HepG2 (cell line): Measurements from ENCODE around the gene MICB. TPM values are rescaled to one million over a fixed set of nuclear protein-coding genes. Genes with fewer than 3 reads are reported as not detected.

Source experiments
- BCL6 ChIP-seq: IDR thresholded peaks from 2 replicates; pipeline ENCODE4 v1.6.1; 2016; ENCODE audit warnings: missing genetic modification reagents, missing compliant biosample characterization
- CENPBD1 ChIP-seq: sonication (generic); formaldehyde crosslinking; IDR thresholded peaks from 2 replicates; pipeline ENCODE4 v1.8.0; 2022; ENCODE audit warnings: missing genetic modification reagents, low read depth, mild to moderate bottlenecking, borderline replicate concordance
- FLYWCH1 ChIP-seq: sonication (generic); formaldehyde crosslinking; IDR thresholded peaks from 2 replicates; pipeline ENCODE4 v1.8.1; 2023; ENCODE audit warnings: mild to moderate bottlenecking, missing genetic modification reagents
- GABPA ChIP-seq, 2 experiments: IDR thresholded peaks; 2 replicates each; pipeline ENCODE4 v1.6.1; 2011 to 2016; ENCODE audit warnings: low read depth in 2 of 2, low read length in 1 of 2, missing biosample characterization in 1 of 2, missing genetic modification characterization in 1 of 2
- GABPB1 ChIP-seq: IDR thresholded peaks from 2 replicates; pipeline ENCODE4 v1.6.1; 2016; ENCODE audit warnings: mild to moderate bottlenecking, missing genetic modification reagents, moderate library complexity, missing compliant biosample characterization
- GATAD2A ChIP-seq: IDR thresholded peaks from 2 replicates; pipeline ENCODE4 v1.6.1; 2016
- JUN ChIP-seq: sonication (generic); formaldehyde crosslinking; IDR thresholded peaks from 2 replicates; pipeline ENCODE4 v1.4.0; 2020; ENCODE audit warnings: mild to moderate bottlenecking, missing genetic modification reagents
- MEIS2 ChIP-seq: sonication (generic); formaldehyde crosslinking; IDR thresholded peaks from 2 replicates; pipeline ENCODE4 v1.9.0; 2021; ENCODE audit warnings: mild to moderate bottlenecking, missing genetic modification reagents
- MIXL1 ChIP-seq: IDR thresholded peaks from 2 replicates; pipeline ENCODE4 v1.6.1; 2016
- NCOA2 ChIP-seq: sonication (generic); formaldehyde crosslinking; IDR thresholded peaks from 2 replicates; pipeline ENCODE4 v1.8.0; 2022; ENCODE audit warnings: inconsistent platforms
- NFE2 ChIP-seq: sonication (generic); formaldehyde crosslinking; IDR thresholded peaks from 2 replicates; pipeline ENCODE4 v1.4.0; 2020; ENCODE audit warnings: missing genetic modification reagents
- POLR2A ChIP-seq, 2 experiments: IDR thresholded peaks; 2 replicates each; pipeline ENCODE4 v1.6.1; 2011; ENCODE audit warnings: low read depth in 2 of 2, low read length in 2 of 2, mild to moderate bottlenecking in 1 of 2, moderate library complexity in 1 of 2; ENCODE audit not compliant: insufficient read depth in 1 of 2
- RXRA ChIP-seq: sonication (generic); formaldehyde crosslinking; IDR thresholded peaks from 2 replicates; pipeline ENCODE4 v1.5.1; 2020; ENCODE audit warnings: missing genetic modification reagents
- RXRB ChIP-seq: IDR thresholded peaks from 2 replicates; pipeline ENCODE4 v1.6.1; 2016; ENCODE audit warnings: borderline replicate concordance, missing genetic modification reagents, missing compliant biosample characterization
- SETDB1 ChIP-seq: sonication (generic); formaldehyde crosslinking; IDR thresholded peaks from 2 replicates; pipeline ENCODE4 v1.5.1; 2020; ENCODE audit warnings: missing genetic modification reagents, mild to moderate bottlenecking, borderline replicate concordance
- SIN3A ChIP-seq: IDR thresholded peaks from 2 replicates; pipeline ENCODE4 v1.6.1; 2011; ENCODE audit warnings: low read depth, mild to moderate bottlenecking, control low read depth, low read length, borderline replicate concordance
- STAT6 ChIP-seq: sonication (generic); formaldehyde crosslinking; IDR thresholded peaks from 2 replicates; pipeline ENCODE4 v1.4.0; 2020; ENCODE audit warnings: missing genetic modification reagents, mild to moderate bottlenecking, borderline replicate concordance
- TAF15 ChIP-seq: fragments of 200-400 bp; formaldehyde crosslinking; IDR thresholded peaks from one replicate; pipeline ENCODE4 v1.6.1; 2018; ENCODE audit warnings: mild to moderate bottlenecking, low read depth, low read length; ENCODE audit not compliant: poor library complexity, severe bottlenecking
- TARDBP ChIP-seq: sonication (generic); formaldehyde crosslinking; IDR thresholded peaks from 2 replicates; pipeline ENCODE4 v1.8.0; 2022; ENCODE audit warnings: mild to moderate bottlenecking, missing genetic modification reagents
- ZBTB34 ChIP-seq: sonication (generic); formaldehyde crosslinking; IDR thresholded peaks from 2 replicates; pipeline ENCODE4 v1.8.0; 2022; ENCODE audit warnings: mild to moderate bottlenecking, missing genetic modification reagents
- ZNF317 ChIP-seq: sonication (generic); formaldehyde crosslinking; IDR thresholded peaks from 2 replicates; pipeline ENCODE4 v1.5.0; 2020; ENCODE audit warnings: mild to moderate bottlenecking, missing genetic modification reagents
- ZNF550 ChIP-seq: sonication (generic); formaldehyde crosslinking; IDR thresholded peaks from 2 replicates; pipeline ENCODE4 v1.4.0; 2020; ENCODE audit warnings: mild to moderate bottlenecking, missing genetic modification reagents, borderline replicate concordance
- ZNF652 ChIP-seq: IDR thresholded peaks from 2 replicates; pipeline ENCODE4 v1.6.1; 2016; ENCODE audit warnings: low read depth, borderline replicate concordance
- ZNF660 ChIP-seq: sonication (generic); formaldehyde crosslinking; IDR thresholded peaks from 2 replicates; pipeline ENCODE4 v1.5.1; 2020; ENCODE audit warnings: mild to moderate bottlenecking, low read depth, missing genetic modification reagents, borderline replicate concordance
- ZNF761 ChIP-seq: sonication (generic); formaldehyde crosslinking; conservative IDR thresholded peaks from 2 replicates; pipeline ENCODE4 v1.4.0; 2020; ENCODE audit warnings: mild to moderate bottlenecking, missing genetic modification reagents
- ZNF780A ChIP-seq: sonication (generic); formaldehyde crosslinking; IDR thresholded peaks from 2 replicates; pipeline ENCODE4 v1.8.0; 2022; ENCODE audit warnings: mild to moderate bottlenecking, missing genetic modification reagents, moderate library complexity
- ZNF891 ChIP-seq: sonication (generic); formaldehyde crosslinking; IDR thresholded peaks from 2 replicates; pipeline ENCODE4 v1.5.0; 2020; ENCODE audit warnings: mild to moderate bottlenecking, missing genetic modification reagents
- polyA plus RNA-seq, 8 experiments: library from polyadenylated mRNA; depleted of rRNA in 3 of 8; stranded (reverse) in 7 of 8; unstranded in 1 of 8; fragments of >200 nt; fragmentation: Illumina TruSeq in 4 of 8; extraction: Trizol in 4 of 8; gene quantifications; 2 replicates each; pipeline versions ENCODE4 v1.2.1 to v1.2.3, GENCODE V29; 2011 to 2016; ENCODE audit warnings: low read depth in 4 of 8, missing spikeins in 1 of 8, mixed read lengths in 1 of 8; ENCODE audit not compliant: insufficient read depth in 1 of 8
- total RNA-seq, 5 experiments: library from RNA; depleted of rRNA; stranded (reverse); fragments of >200 nt; fragmentation: Illumina TruSeq; extraction: Trizol; gene quantifications; 2 replicates each; pipeline ENCODE4 v1.2.3, GENCODE V29; 2016; ENCODE audit warnings: low read depth in 1 of 5

MICB gene
- total and polyA plus RNA-seq, 2 of the 13 experiments (the other 11 are each of a cell fraction or from before 2014, with no cell fraction given) = 12.5 to 12.8 TPM

DNA sequence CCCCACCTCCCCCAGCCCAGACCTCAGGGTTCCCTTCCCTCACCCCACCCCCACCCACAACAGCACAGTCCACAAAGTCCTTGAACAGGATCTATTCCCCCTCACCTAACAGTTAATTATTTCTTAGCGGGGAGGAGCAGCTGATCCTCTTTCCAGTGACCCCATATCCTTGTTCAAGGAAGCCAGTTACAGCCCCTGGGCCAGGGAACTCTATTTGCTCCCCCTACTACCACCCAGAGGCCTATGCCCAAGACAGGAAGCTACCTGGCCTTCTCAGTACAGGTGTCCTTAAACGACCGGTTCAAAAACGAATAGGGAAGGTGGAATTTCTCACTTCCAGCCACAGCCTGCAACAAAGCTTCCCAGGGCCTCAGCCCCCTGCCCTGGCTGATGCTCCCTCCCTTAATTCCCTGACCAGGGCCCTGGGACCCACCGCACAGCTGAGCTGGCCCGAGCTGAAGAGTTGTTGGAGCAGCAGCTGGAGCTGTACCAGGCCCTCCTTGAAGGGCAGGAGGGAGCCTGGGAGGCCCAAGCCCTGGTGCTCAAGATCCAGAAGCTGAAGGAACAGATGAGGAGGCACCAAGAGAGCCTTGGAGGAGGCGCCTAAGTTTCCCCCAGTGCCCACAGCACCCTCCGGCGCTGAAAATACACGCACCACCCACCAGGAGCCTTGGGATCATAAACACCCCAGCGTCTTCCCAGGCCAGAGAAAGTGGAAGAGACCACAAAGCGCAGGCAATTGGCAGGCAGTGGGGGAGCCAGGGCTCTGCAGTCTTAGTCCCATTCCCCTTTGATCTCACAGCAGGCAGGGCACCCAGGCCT lies 31.6 kb downstream of the MICB start (continued):
- TF ChIP-seq MEIS2 (CRISPR knock-in tag) = no peak
- no peak for TF ChIP-seq CENPBD1 (CRISPR knock-in tag)
- peak; percentile 84; the same call in 1 of the 2 replicates for TF ChIP-seq MIXL1
- TF ChIP-seq SIN3A = peak; percentile 43; the same call in 1 of the 2 replicates
- TF ChIP-seq ZNF660 (CRISPR knock-in tag) = no peak
- TF ChIP-seq BCL6 (CRISPR knock-in tag) = no peak
- peak; percentile 57; the same call in 1 of the 2 replicates for TF ChIP-seq ZNF652 (CRISPR knock-in tag)
- no peak for TF ChIP-seq JUN
- TF ChIP-seq STAT6 (CRISPR knock-in tag) = no peak
- TF ChIP-seq GABPA (IDR thresholded peaks at IDR 0.05; ENCODE audit: low read depth, low read length) = no peak
- TF ChIP-seq GABPA (CRISPR knock-in tag; IDR thresholded peaks at IDR 0.05; ENCODE audit: low read depth) = peak; percentile 39
- no peak for TF ChIP-seq GABPB1 (CRISPR knock-in tag)
- TF ChIP-seq ZBTB34 (CRISPR knock-in tag) = no peak
- peak; percentile 34; the same call in 1 of the 2 replicates for TF ChIP-seq NCOA2
- TF ChIP-seq RXRB (CRISPR knock-in tag) = peak; percentile 42; the same call in 1 of the 2 replicates
- TF ChIP-seq TAF15 = peak; percentile 46
- no peak for TF ChIP-seq ZNF780A
- no peak for TF ChIP-seq FLYWCH1 (CRISPR knock-in tag)
- TF ChIP-seq ZNF317 = 0 out of 2 replicates have a peak, but pooled peaks have one; percentile 52
- peak; percentile 17; the same call in 1 of the 2 replicates for TF ChIP-seq ZNF761 (CRISPR knock-in tag)
- TF ChIP-seq GATAD2A (CRISPR knock-in tag) = peak; percentile 63; the same call in 1 of the 2 replicates
- TF ChIP-seq NFE2 (CRISPR knock-in tag) = no peak
- TF ChIP-seq TARDBP (CRISPR knock-in tag) = 0 out of 2 replicates have a peak, but pooled peaks have one; percentile 47
- peak in 1 of 2 experiments; percentile 61; a peak in 1 of 4 replicates for TF ChIP-seq POLR2A (IDR thresholded peaks at IDR 0.05; ENCODE audit: insufficient read depth in 1 of 2, low read depth in 2 of 2, low read length in 2 of 2)
- TF ChIP-seq RXRA (CRISPR knock-in tag) = 0 out of 2 replicates have a peak, but pooled peaks have one; percentile 43
- TF ChIP-seq ZNF550 = no peak
- no peak for TF ChIP-seq SETDB1 (CRISPR knock-in tag)
- TF ChIP-seq ZNF891 = peak; percentile 42; the same call in 1 of the 2 replicates
